Adrenal gland (tissue), 12 donors: ENCODE measurements around the gene CALCR. TPM values are rescaled to one million over a fixed set of nuclear protein-coding genes. Genes with fewer than 3 reads are reported as not detected.

Source experiments
- DNase-seq, 7 donors: peaks; one replicate each; pipeline ENCODE4 v3.0.0-alpha.2; 2019 to 2020
- H3K27ac ChIP-seq, 5 donors: fragments of 200-600 bp; sonication (generic) in 4 of 5; 1 replicate in 3 of 5; 2 replicates in 2 of 5; pipeline versions ENCODE4 v1.5.1 to v1.8.0; 2016 to 2020; ENCODE audit warnings: mild to moderate bottlenecking in 1 of 5
- H3K27me3 ChIP-seq: fragments of 200-600 bp; 2 replicates; pipeline ENCODE4 v1.8.0; 2021
- H3K36me3 ChIP-seq, 2 donors: fragments of 200-600 bp; replicated peaks in 1 of 2; 1 replicate in 1 of 2; 2 replicates in 1 of 2; pipeline versions ENCODE4 v1.5.1 to v1.8.0; 2018 to 2022
- H3K4me1 ChIP-seq, 2 donors: fragments of 200-600 bp; replicated peaks in 1 of 2; 1 replicate in 1 of 2; 2 replicates in 1 of 2; pipeline versions ENCODE4 v1.5.1 to v1.8.0; 2018 to 2021
- H3K4me3 ChIP-seq, 4 donors: fragments of 200-600 bp; sonication (generic) in 3 of 4; one replicate each; pipeline ENCODE4 v1.5.1; 2016 to 2018
- H3K9me3 ChIP-seq, 3 donors: fragments of 200-600 bp; sonication (generic) in 1 of 3; replicated peaks in 1 of 3; 1 replicate in 2 of 3; 2 replicates in 1 of 3; pipeline versions ENCODE4 v1.5.1 to v1.8.0; 2016 to 2021
- POLR2A ChIP-seq, 2 donors: fragments of 450-650 bp; IDR thresholded peaks; one replicate each; pipeline ENCODE4 v1.6.1; 2017; ENCODE audit warnings: antibody characterized with exemption in 2 of 2, mild to moderate bottlenecking in 2 of 2, moderate library complexity in 1 of 2
- WGBS, 4 donors: extraction: QIAGEN DNeasy Blood & Tissue Kit in 2 of 4; methylation state at CpG; one replicate each; pipeline versions ENCODE4 v1.1.5 to v1.1.7; 2013 to 2017; 5-methylcytosine and 5-hydroxymethylcytosine counted together
- intact Hi-C, 2 donors: fragments of 100-400 bp; cut with DNase I; formaldehyde crosslinking; loops; one replicate each; pipeline versions ENCODE4 v1.14.1 to v1.15.0; 2022 to 2023
- polyA plus RNA-seq, 3 donors: library from polyadenylated mRNA; stranded (reverse); fragments of 200-250 nt in 2 of 3; fragments of 350-450 nt in 1 of 3; fragmentation: Illumina TruSeq in 1 of 3; extraction: RNeasy Lipid Tissue Mini Kit (QIAGEN cat#74804) in 1 of 3; gene quantifications; one replicate each; pipeline ENCODE4 v1.2.3, GENCODE V29; 2013 to 2014
- total RNA-seq, 9 donors: library from RNA; depleted of rRNA in 4 of 9; stranded (reverse); fragments of >200 nt in 4 of 9; fragments of 120-200 nt in 1 of 9; fragmentation: NEBNext Ultra II Directional in 1 of 9; extraction: Animal tissue kit (Norgen Biotek cat#: 25700) in 1 of 9; gene quantifications; one replicate each; pipeline versions ENCODE4 v1.1.0 to v1.2.4, GENCODE V29; 2013 to 2023
- TF ChIP-seq, protein P1 (sequence below), 6 experiments: fragments of 450-650 bp in 4 of 6; fragments of 200-600 bp in 2 of 6; sonication (generic) in 1 of 6; IDR thresholded peaks; 1 replicate in 5 of 6; 2 replicates in 1 of 6; pipeline versions ENCODE4 v1.5.1 to v1.8.0; 2016 to 2021; ENCODE audit warnings: antibody characterized with exemption in 6 of 6, mild to moderate bottlenecking in 2 of 6, moderate library complexity in 1 of 6
- donor health status: healthy with polysubstance abuse.
- donor health status: Bipolar disorder and iron deficiency.
- donor health status: DM: yes; HTN: yes; CAD: no.
- donor health status: DM: no; HTN: no; CAD: no.
- donor health status: DM: no; HTN: no; CAD: no.
- donor health status: DM: yes; HTN: yes; CAD: no.

The CALCR gene
- total and polyA plus RNA-seq, 12 donors = 0.03 to 0.52 (median 0.14) TPM; not detected in 4

DNA sequence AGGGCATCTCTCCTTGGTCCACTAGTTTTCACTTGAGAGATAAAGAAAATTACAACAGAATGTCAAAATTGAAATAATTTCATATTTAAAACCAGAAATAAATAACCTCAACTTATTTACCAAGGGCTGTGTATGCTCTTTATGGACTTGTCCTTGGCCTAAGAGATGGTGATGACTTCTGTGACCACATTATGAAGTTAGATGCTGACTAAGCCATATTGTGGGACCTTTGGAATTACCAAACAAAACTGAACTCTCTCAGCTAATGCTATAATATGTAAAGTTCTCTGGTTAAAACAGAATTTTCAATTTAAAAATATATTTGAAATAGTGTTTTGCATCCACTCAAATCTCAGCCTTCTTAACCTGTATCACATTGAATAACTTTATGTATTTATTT lies 38.9 kb downstream of the CALCR start:
- TF ChIP-seq, protein P1, sequence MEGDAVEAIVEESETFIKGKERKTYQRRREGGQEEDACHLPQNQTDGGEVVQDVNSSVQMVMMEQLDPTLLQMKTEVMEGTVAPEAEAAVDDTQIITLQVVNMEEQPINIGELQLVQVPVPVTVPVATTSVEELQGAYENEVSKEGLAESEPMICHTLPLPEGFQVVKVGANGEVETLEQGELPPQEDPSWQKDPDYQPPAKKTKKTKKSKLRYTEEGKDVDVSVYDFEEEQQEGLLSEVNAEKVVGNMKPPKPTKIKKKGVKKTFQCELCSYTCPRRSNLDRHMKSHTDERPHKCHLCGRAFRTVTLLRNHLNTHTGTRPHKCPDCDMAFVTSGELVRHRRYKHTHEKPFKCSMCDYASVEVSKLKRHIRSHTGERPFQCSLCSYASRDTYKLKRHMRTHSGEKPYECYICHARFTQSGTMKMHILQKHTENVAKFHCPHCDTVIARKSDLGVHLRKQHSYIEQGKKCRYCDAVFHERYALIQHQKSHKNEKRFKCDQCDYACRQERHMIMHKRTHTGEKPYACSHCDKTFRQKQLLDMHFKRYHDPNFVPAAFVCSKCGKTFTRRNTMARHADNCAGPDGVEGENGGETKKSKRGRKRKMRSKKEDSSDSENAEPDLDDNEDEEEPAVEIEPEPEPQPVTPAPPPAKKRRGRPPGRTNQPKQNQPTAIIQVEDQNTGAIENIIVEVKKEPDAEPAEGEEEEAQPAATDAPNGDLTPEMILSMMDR (IDR thresholded peaks at IDR 0.05) = no peak
- no peak for TF ChIP-seq POLR2A (IDR thresholded peaks at IDR 0.05)
- Histone ChIP-seq H3K4me1 (no peaks in the 10 kb centered on the region), H3K27me3 (no peaks in the 10 kb centered on the region), H3K27ac (no peak overlapping the region), H3K4me3 (no peak overlapping the region), H3K9me3 (no peaks in the 10 kb centered on the region), H3K36me3 (no peaks in the 10 kb centered on the region)
- no peak for DNase-seq
- intact Hi-C loops = no loop called here

DNA sequence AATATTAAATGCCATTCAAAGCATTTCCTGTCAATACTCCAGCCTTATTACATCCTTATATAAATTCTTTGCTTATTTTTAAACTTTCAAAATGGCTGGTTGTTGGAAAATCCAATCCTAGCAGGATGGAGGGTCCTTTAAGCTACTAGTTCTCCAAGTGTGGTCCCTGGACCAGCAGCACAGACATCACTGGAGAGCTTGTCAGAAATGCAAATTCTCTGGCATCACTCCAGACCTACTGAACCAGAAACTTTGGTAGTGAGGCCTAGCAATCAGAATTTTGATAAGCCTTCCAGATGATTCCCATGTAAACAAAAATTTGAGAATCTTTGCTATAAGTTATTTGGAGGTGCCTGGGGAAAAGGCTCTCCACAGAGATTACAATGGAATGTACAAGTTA lies 43.8 kb downstream of the CALCR start:
- H3K4me3 ChIP-seq = no peak overlapping the region
- no peaks in the 10 kb centered on the region for H3K9me3 ChIP-seq
- intact Hi-C loops = no loop called here
- H3K4me1 ChIP-seq = no peaks in the 10 kb centered on the region
- H3K36me3 ChIP-seq = no peaks in the 10 kb centered on the region
- TF ChIP-seq, protein P1 (IDR thresholded peaks at IDR 0.05) = no peak
- TF ChIP-seq POLR2A (IDR thresholded peaks at IDR 0.05) = no peak
- DNase-seq = no peak
- H3K27me3 ChIP-seq = no peaks in the 10 kb centered on the region
- no peak overlapping the region for H3K27ac ChIP-seq

DNA sequence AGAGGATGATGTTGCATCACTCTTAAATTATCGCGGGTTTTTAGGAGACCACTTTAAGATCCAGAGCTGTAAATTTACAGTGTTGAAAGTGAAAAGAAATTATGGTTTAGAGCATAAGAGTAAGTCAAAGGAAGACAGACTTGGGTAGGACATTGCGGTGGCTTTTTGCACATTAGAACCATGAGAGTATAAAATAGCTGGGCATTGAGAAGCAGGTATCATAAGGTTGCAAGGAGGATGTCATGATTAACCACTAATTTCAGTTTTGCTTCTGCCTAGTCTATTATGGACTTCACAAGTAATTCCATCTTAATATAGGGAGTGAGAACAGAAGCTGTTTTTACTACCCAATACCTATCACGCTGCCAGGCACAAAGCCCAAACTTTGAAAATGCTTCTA lies 57.7 kb downstream of the CALCR start:
- WGBS, 4 donors = 77 to 94% (median 91%) methylated on average over 4 of the region's 4 CpGs
- no peaks in the 10 kb centered on the region for H3K27me3 ChIP-seq
- intact Hi-C loops = no loop called here
- no peaks in the 10 kb centered on the region for H3K9me3 ChIP-seq
- no peak overlapping the region for H3K4me3 ChIP-seq
- H3K36me3 ChIP-seq = no peaks in the 10 kb centered on the region
- H3K27ac ChIP-seq = no peak overlapping the region
- TF ChIP-seq POLR2A (IDR thresholded peaks at IDR 0.05) = no peak
- TF ChIP-seq, protein P1 (IDR thresholded peaks at IDR 0.05) = no peak
- DNase-seq = no peak
- no peaks in the 10 kb centered on the region for H3K4me1 ChIP-seq

DNA sequence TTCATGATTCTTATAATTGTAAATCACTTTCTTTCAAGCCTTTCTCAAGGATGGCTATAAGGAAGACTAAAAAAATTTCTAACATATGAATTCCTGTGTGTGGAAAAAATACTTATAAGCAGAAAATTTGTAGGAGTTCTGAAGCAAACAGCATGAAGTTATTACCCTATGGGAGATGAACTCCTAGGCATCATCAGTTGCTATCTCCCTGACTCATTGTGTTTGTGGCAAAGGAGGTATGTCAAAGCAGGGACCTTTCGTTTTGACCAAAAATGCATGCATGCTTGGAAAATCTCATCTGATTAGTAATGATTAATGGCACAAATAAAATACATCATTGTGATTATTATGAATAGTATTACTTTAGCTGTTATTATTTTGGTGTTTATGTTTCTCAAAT lies 59.4 kb downstream of the CALCR start:
- no peak overlapping the region for H3K27ac ChIP-seq
- no peaks in the 10 kb centered on the region for H3K9me3 ChIP-seq
- no peaks in the 10 kb centered on the region for H3K27me3 ChIP-seq
- 47 to 63% (median 54%) methylated on average over 1 of the region's 1 CpG for WGBS, 4 donors
- no peak for TF ChIP-seq POLR2A (IDR thresholded peaks at IDR 0.05)
- TF ChIP-seq, protein P1 (IDR thresholded peaks at IDR 0.05) = no peak
- no peaks in the 10 kb centered on the region for H3K36me3 ChIP-seq
- no peaks in the 10 kb centered on the region for H3K4me1 ChIP-seq
- H3K4me3 ChIP-seq = no peak overlapping the region
- no peak for DNase-seq
- intact Hi-C loops = no loop called here
